Measurements from ENCODE around the gene RPS6KA1.

RPS6KA1 gene

DNA sequence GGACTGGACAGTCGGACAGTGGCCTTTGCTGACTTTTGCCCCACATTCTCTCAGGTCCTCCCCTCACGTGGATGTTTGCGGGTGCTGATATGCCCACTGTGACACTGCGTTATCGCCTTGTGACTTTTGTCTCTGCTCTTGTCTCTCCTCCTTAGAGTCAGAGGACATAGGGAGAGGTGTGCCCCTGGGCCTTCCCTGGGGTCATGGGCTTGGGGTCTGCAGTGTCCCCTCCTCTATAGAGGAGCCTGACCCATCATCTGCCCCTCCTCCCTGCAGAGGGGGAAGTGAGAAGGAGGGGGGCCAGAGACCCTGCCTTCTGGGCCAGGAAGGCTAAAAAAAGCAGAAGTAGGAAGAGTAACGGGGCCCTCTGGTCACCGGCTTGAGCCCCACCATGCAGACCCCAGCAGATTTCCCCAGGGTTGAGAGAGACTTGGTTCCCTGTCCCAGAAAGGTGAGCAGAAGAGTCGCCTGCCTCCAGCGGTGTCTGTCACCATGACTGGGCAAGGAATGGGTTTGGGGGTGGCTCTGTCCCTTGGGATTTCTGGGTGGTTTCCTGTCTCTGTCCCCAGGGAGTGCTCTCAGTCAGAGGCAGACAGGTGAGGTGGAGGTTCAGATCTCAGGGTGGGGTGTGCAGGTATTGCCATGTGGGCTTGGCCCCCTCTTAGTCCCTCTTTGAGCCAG is 13.3 kb downstream of the RPS6KA1 start:
- WGBS (ENCODE audit: extremely low coverage, insufficient coverage, low lambda C conversion rate) = no CpG with 5 or more reads among the region's 9 CpGs
- H3K18ac ChIP-seq (ENCODE audit: low read length) = no peak overlapping the region
- no peak overlapping the region for H3K4me3 ChIP-seq (ENCODE audit: low read length)
- H4K5ac ChIP-seq (ENCODE audit: low read length) = no peak overlapping the region
- no peak overlapping the region for H2BK120ac ChIP-seq (ENCODE audit: low read depth, low read length)
- H3K4me1 ChIP-seq (ENCODE audit: control insufficient read depth, low read depth, low read length) = peaks cover 3% of the 10 kb centered on the region
- no peak overlapping the region for H3K23ac ChIP-seq (ENCODE audit: low read length)
- H4K8ac ChIP-seq (ENCODE audit: low read depth, low read length) = no peak overlapping the region
- no peak overlapping the region for H2AK5ac ChIP-seq (ENCODE audit: low read length)
- H3K9ac ChIP-seq (ENCODE audit: low read length) = no peak overlapping the region
- no peak for DNase-seq
- no peak overlapping the region for H2BK15ac ChIP-seq (replicated peaks; ENCODE audit: low read depth)
- no peak overlapping the region for H3K27ac ChIP-seq (ENCODE audit: low read depth, low read length)
- no peaks in the 10 kb centered on the region for H3K79me2 ChIP-seq (ENCODE audit: control insufficient read depth, insufficient read depth, low read length)
- H3K79me1 ChIP-seq (ENCODE audit: low read length) = peaks cover 4% of the 10 kb centered on the region
- no peak overlapping the region for H3K4me2 ChIP-seq (ENCODE audit: low read length)
- H3K4ac ChIP-seq (ENCODE audit: low read depth, low read length) = no peak overlapping the region
- H3K27me3 ChIP-seq (ENCODE audit: insufficient read depth, low read length, poor library complexity) = no peaks in the 10 kb centered on the region
- no peak overlapping the region for H3K56ac ChIP-seq (ENCODE audit: low read length)
- no peak overlapping the region for H2BK5ac ChIP-seq (ENCODE audit: low read length)
- H3K36me3 ChIP-seq (ENCODE audit: control insufficient read depth, insufficient read depth, low read length) = no peaks in the 10 kb centered on the region

DNA sequence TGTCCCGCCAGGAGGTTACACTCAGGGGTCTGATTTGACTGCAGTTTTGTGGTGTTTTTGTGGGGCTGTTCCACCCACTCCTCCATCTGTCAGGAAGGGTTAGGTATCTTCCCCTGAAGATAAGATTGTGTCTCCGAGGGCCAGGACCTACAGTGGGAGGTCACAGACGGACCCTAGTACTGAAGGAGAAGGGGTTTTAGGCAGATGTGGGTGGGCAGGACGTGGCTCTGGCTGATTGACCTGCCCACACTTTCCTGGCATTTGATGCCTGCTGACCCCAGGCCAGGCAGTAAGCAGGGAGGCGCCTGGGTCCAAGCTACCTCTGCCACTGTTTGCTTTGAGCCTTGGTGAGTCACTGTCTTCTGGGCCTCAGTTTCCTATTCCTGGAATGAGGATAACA is 13.9 kb downstream of the RPS6KA1 start:
- Histone ChIP-seq H2BK5ac (ENCODE audit: low read length) (no peak overlapping the region), H3K4me1 (ENCODE audit: control insufficient read depth, low read depth, low read length) (peaks cover 3% of the 10 kb centered on the region), H4K8ac (ENCODE audit: low read depth, low read length) (no peak overlapping the region), H3K79me2 (ENCODE audit: control insufficient read depth, insufficient read depth, low read length) (no peaks in the 10 kb centered on the region), H3K4me3 (ENCODE audit: low read length) (no peak overlapping the region), H3K4ac (ENCODE audit: low read depth, low read length) (no peak overlapping the region), H2AK5ac (ENCODE audit: low read length) (no peak overlapping the region), H3K23ac (ENCODE audit: low read length) (no peak overlapping the region), H3K36me3 (ENCODE audit: control insufficient read depth, insufficient read depth, low read length) (no peaks in the 10 kb centered on the region), H3K27ac (ENCODE audit: low read depth, low read length) (no peak overlapping the region), H2BK120ac (ENCODE audit: low read depth, low read length) (no peak overlapping the region), H2BK15ac (replicated peaks; ENCODE audit: low read depth) (no peak overlapping the region), H3K27me3 (ENCODE audit: insufficient read depth, low read length, poor library complexity) (no peaks in the 10 kb centered on the region), H4K5ac (ENCODE audit: low read length) (no peak overlapping the region), H3K18ac (ENCODE audit: low read length) (no peak overlapping the region), H3K79me1 (ENCODE audit: low read length) (peaks cover 4% of the 10 kb centered on the region), H3K4me2 (ENCODE audit: low read length) (no peak overlapping the region), H3K56ac (ENCODE audit: low read length) (no peak overlapping the region), H3K9ac (ENCODE audit: low read length) (no peak overlapping the region)
- no CpG with 5 or more reads among the region's 5 CpGs for WGBS (ENCODE audit: extremely low coverage, insufficient coverage, low lambda C conversion rate)
- no peak for DNase-seq

DNA sequence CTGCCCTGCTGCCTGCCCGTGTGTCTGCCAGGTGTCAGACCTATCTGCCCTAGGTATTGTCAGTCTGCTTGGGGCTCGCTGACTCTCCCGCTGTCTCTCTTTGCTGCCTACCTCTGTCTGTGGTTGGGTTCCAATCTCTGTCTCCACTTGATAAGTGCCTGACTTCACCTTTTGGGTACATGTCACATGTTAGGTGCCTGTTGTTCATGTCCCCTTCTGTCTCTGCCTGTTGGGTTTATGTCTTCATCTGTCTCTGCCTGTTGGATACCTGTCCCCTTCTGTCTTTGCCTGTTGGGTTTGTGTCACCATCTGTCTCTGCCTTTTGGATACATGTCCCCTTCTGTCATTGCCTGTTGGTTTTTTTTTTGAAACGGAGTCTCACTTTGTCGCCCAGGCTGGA is 14.6 kb downstream of the RPS6KA1 start:
- H2BK5ac ChIP-seq (ENCODE audit: low read length) = no peak overlapping the region
- H2BK120ac ChIP-seq (ENCODE audit: low read depth, low read length) = no peak overlapping the region
- H3K27ac ChIP-seq (ENCODE audit: low read depth, low read length) = no peak overlapping the region
- no peaks in the 10 kb centered on the region for H3K36me3 ChIP-seq (ENCODE audit: control insufficient read depth, insufficient read depth, low read length)
- DNase-seq = no peak
- H2AK5ac ChIP-seq (ENCODE audit: low read length) = no peak overlapping the region
- H3K4me3 ChIP-seq (ENCODE audit: low read length) = no peak overlapping the region
- peaks cover 4% of the 10 kb centered on the region for H3K79me1 ChIP-seq (ENCODE audit: low read length)
- H3K56ac ChIP-seq (ENCODE audit: low read length) = no peak overlapping the region
- no peak overlapping the region for H4K8ac ChIP-seq (ENCODE audit: low read depth, low read length)
- H3K27me3 ChIP-seq (ENCODE audit: insufficient read depth, low read length, poor library complexity) = no peaks in the 10 kb centered on the region
- H3K9ac ChIP-seq (ENCODE audit: low read length) = no peak overlapping the region
- H3K23ac ChIP-seq (ENCODE audit: low read length) = no peak overlapping the region
- H3K18ac ChIP-seq (ENCODE audit: low read length) = no peak overlapping the region
- H3K79me2 ChIP-seq (ENCODE audit: control insufficient read depth, insufficient read depth, low read length) = no peaks in the 10 kb centered on the region
- no peak overlapping the region for H3K4me2 ChIP-seq (ENCODE audit: low read length)
- peaks cover 3% of the 10 kb centered on the region for H3K4me1 ChIP-seq (ENCODE audit: control insufficient read depth, low read depth, low read length)
- no peak overlapping the region for H3K4ac ChIP-seq (ENCODE audit: low read depth, low read length)
- H4K5ac ChIP-seq (ENCODE audit: low read length) = no peak overlapping the region
- no peak overlapping the region for H2BK15ac ChIP-seq (replicated peaks; ENCODE audit: low read depth)
- WGBS (ENCODE audit: extremely low coverage, insufficient coverage, low lambda C conversion rate) = no CpG with 5 or more reads among the region's 5 CpGs

DNA sequence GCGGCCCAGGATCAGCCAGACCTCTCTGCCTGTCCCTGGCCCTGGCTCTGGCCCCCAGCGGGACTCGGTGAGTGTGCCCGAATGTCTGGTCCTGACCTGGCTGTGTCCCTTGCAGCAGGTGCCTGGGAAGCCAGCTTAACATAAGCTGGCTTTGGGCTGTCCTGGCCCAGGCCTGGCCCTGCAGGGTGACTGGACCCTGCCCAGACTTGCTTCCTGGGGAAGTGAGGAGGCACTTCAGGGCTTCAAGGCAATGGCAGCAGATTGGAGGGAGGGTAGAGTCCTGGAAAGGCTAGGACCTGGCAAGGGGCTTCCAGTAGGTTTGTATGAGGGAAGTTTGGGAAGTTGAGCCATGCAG is 16.4 kb downstream of the RPS6KA1 start:
- Histone ChIP-seq H3K27ac (ENCODE audit: low read depth, low read length) (no peak overlapping the region), H3K56ac (ENCODE audit: low read length) (no peak overlapping the region), H2BK5ac (ENCODE audit: low read length) (no peak overlapping the region), H3K23ac (ENCODE audit: low read length) (no peak overlapping the region), H2BK15ac (replicated peaks; ENCODE audit: low read depth) (no peak overlapping the region), H3K36me3 (ENCODE audit: control insufficient read depth, insufficient read depth, low read length) (no peaks in the 10 kb centered on the region), H3K27me3 (ENCODE audit: insufficient read depth, low read length, poor library complexity) (no peaks in the 10 kb centered on the region), H2BK120ac (ENCODE audit: low read depth, low read length) (no peak overlapping the region), H3K4me1 (ENCODE audit: control insufficient read depth, low read depth, low read length) (peaks cover 3% of the 10 kb centered on the region), H3K4me3 (ENCODE audit: low read length) (no peak overlapping the region), H3K79me1 (ENCODE audit: low read length) (peaks cover 4% of the 10 kb centered on the region), H3K4ac (ENCODE audit: low read depth, low read length) (no peak overlapping the region), H3K18ac (ENCODE audit: low read length) (no peak overlapping the region), H2AK5ac (ENCODE audit: low read length) (no peak overlapping the region), H4K8ac (ENCODE audit: low read depth, low read length) (no peak overlapping the region), H3K79me2 (ENCODE audit: control insufficient read depth, insufficient read depth, low read length) (no peaks in the 10 kb centered on the region), H3K9ac (ENCODE audit: low read length) (no peak overlapping the region), H4K5ac (ENCODE audit: low read length) (no peak overlapping the region), H3K4me2 (ENCODE audit: low read length) (no peak overlapping the region)
- DNase-seq = no peak
- WGBS (ENCODE audit: extremely low coverage, insufficient coverage, low lambda C conversion rate) = no CpG with 5 or more reads among the region's 4 CpGs

DNA sequence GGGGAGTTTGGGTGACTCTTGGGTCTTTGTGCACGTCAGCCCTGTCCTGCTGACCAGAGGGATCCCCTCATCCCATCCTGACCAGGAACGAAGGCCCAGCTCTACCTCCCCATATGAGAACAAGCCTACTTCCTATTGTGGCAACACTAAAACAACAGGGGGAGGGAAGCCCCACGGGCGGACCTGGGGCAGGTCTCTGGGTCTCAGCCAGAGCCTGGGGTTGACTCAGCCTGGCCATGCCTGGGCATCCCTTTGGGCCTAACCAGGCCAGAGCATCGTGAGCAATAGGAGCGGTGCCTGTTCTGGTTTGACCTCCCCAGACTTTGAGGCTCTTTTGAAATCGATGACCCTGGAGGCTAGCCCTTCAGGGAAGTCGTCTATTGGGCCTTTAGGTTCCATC is 16.8 kb downstream of the RPS6KA1 start:
- no peak overlapping the region for H3K9ac ChIP-seq (ENCODE audit: low read length)
- no peak overlapping the region for H3K4ac ChIP-seq (ENCODE audit: low read depth, low read length)
- H2AK5ac ChIP-seq (ENCODE audit: low read length) = no peak overlapping the region
- no peak overlapping the region for H3K18ac ChIP-seq (ENCODE audit: low read length)
- H3K36me3 ChIP-seq (ENCODE audit: control insufficient read depth, insufficient read depth, low read length) = no peaks in the 10 kb centered on the region
- no peak overlapping the region for H4K5ac ChIP-seq (ENCODE audit: low read length)
- peaks cover 3% of the 10 kb centered on the region for H3K4me1 ChIP-seq (ENCODE audit: control insufficient read depth, low read depth, low read length)
- no peak overlapping the region for H3K56ac ChIP-seq (ENCODE audit: low read length)
- H3K23ac ChIP-seq (ENCODE audit: low read length) = no peak overlapping the region
- H2BK15ac ChIP-seq (replicated peaks; ENCODE audit: low read depth) = no peak overlapping the region
- no peak overlapping the region for H3K4me3 ChIP-seq (ENCODE audit: low read length)
- no peak overlapping the region for H2BK120ac ChIP-seq (ENCODE audit: low read depth, low read length)
- H3K4me2 ChIP-seq (ENCODE audit: low read length) = no peak overlapping the region
- H3K27ac ChIP-seq (ENCODE audit: low read depth, low read length) = no peak overlapping the region
- DNase-seq = no peak
- no peak overlapping the region for H2BK5ac ChIP-seq (ENCODE audit: low read length)
- H3K79me2 ChIP-seq (ENCODE audit: control insufficient read depth, insufficient read depth, low read length) = no peaks in the 10 kb centered on the region
- H3K79me1 ChIP-seq (ENCODE audit: low read length) = peaks cover 4% of the 10 kb centered on the region
- WGBS (ENCODE audit: extremely low coverage, insufficient coverage, low lambda C conversion rate) = no CpG with 5 or more reads among the region's 8 CpGs
- H4K8ac ChIP-seq (ENCODE audit: low read depth, low read length) = no peak overlapping the region
- H3K27me3 ChIP-seq (ENCODE audit: insufficient read depth, low read length, poor library complexity) = no peaks in the 10 kb centered on the region

DNA sequence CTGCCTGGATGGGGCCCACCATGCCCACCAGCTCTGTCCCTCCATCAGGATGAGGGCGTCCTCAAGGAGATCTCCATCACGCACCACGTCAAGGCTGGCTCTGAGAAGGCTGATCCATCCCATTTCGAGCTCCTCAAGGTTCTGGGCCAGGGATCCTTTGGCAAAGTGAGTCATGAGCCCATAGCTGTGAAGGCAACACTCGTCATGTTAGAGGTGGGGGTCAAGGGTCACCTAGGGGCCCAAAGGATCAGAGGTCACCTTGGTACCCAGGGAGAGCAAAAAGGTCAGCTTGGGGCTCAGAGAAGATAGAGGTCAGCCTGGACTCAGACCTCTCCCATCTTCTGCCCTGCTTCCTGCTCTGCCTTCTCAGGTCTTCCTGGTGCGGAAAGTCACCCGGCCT is 17.3 kb downstream of the RPS6KA1 start:
- Histone ChIP-seq H2BK15ac (replicated peaks; ENCODE audit: low read depth) (no peak overlapping the region), H2BK120ac (ENCODE audit: low read depth, low read length) (no peak overlapping the region), H3K23ac (ENCODE audit: low read length) (no peak overlapping the region), H3K36me3 (ENCODE audit: control insufficient read depth, insufficient read depth, low read length) (no peaks in the 10 kb centered on the region), H3K4me3 (ENCODE audit: low read length) (no peak overlapping the region), H3K56ac (ENCODE audit: low read length) (no peak overlapping the region), H3K79me1 (ENCODE audit: low read length) (peaks cover 4% of the 10 kb centered on the region), H3K79me2 (ENCODE audit: control insufficient read depth, insufficient read depth, low read length) (no peaks in the 10 kb centered on the region), H3K27ac (ENCODE audit: low read depth, low read length) (no peak overlapping the region), H4K5ac (ENCODE audit: low read length) (no peak overlapping the region), H2AK5ac (ENCODE audit: low read length) (no peak overlapping the region), H3K4me1 (ENCODE audit: control insufficient read depth, low read depth, low read length) (no peaks in the 10 kb centered on the region), H4K8ac (ENCODE audit: low read depth, low read length) (no peak overlapping the region), H3K18ac (ENCODE audit: low read length) (no peak overlapping the region), H3K9ac (ENCODE audit: low read length) (no peak overlapping the region), H3K4me2 (ENCODE audit: low read length) (no peak overlapping the region), H2BK5ac (ENCODE audit: low read length) (no peak overlapping the region), H3K27me3 (ENCODE audit: insufficient read depth, low read length, poor library complexity) (no peaks in the 10 kb centered on the region), H3K4ac (ENCODE audit: low read depth, low read length) (no peak overlapping the region)
- DNase-seq = no peak
- WGBS (ENCODE audit: extremely low coverage, insufficient coverage, low lambda C conversion rate) = no CpG with 5 or more reads among the region's 7 CpGs
